ENCODE results near the gene RASSF8. TPM values are rescaled to one million over a fixed set of nuclear protein-coding genes. Genes with fewer than 3 reads are reported as not detected.
A peak's percentile ranks its signal among the peaks of the same experiment; 100 is the strongest.

The RASSF8 gene
- total RNA-seq, 2 donors from 2014 or later, result 47.9 to 86.6 TPM

GRCh38 chr12:25976289-25976688, 17.8 kb downstream of the RASSF8 start:
- Histone ChIP-seq H3K9me3 (no peaks in the 10 kb centered on the region), H3K27ac (peak overlapping the region in 1 of 2 donors; percentile 31), H3K4me3 (peak overlapping the region; percentile 40), H3K36me3 (no peaks in the 10 kb centered on the region), H3K27me3 (replicated peaks; ENCODE audit: insufficient read depth) (no peaks in the 10 kb centered on the region), H3K4me1 (ENCODE audit: control insufficient read depth in 1 of 2, low read depth in 2 of 2) (peaks cover 0 to 65% of the 10 kb centered on the region in 2 donors)
- ATAC-seq (ENCODE audit: insufficient number of reproducible peaks, low FRiP score, low read depth) (peak; percentile 28), DNase-seq (ENCODE audit: low spot score) (no peak)
- TF ChIP-seq, protein P1, sequence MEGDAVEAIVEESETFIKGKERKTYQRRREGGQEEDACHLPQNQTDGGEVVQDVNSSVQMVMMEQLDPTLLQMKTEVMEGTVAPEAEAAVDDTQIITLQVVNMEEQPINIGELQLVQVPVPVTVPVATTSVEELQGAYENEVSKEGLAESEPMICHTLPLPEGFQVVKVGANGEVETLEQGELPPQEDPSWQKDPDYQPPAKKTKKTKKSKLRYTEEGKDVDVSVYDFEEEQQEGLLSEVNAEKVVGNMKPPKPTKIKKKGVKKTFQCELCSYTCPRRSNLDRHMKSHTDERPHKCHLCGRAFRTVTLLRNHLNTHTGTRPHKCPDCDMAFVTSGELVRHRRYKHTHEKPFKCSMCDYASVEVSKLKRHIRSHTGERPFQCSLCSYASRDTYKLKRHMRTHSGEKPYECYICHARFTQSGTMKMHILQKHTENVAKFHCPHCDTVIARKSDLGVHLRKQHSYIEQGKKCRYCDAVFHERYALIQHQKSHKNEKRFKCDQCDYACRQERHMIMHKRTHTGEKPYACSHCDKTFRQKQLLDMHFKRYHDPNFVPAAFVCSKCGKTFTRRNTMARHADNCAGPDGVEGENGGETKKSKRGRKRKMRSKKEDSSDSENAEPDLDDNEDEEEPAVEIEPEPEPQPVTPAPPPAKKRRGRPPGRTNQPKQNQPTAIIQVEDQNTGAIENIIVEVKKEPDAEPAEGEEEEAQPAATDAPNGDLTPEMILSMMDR (IDR thresholded peaks at IDR 0.05), result no peak

DNA sequence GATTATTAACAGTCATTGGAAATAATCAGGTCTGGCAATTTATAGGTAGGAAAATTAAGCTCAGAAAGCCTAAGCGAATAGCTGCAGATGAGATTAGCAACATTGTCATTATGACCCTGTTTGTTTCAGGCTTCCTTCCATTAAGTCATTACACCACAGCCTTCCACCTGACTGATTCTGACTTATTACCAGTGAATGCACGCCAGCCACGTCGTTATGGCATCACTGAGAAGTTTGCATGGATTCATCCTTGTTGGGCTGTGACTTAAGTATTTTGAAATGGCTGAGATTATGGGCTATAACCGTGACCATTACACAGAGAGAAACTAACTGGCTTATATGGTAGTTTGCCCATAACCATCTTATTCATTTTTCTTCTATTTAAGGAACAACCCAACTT, 18.6 kb downstream of the RASSF8 start:
- TF ChIP-seq, protein P1 (IDR thresholded peaks at IDR 0.05), result no peak
- DNase-seq (ENCODE audit: low spot score), result no peak
- Histone ChIP-seq H3K36me3 (no peaks in the 10 kb centered on the region), H3K4me1 (ENCODE audit: control insufficient read depth in 1 of 2, low read depth in 2 of 2) (peaks cover 0 to 57% of the 10 kb centered on the region in 2 donors), H3K27me3 (replicated peaks; ENCODE audit: insufficient read depth) (no peaks in the 10 kb centered on the region), H3K27ac (peak overlapping the region in 1 of 2 donors; percentile 31), H3K9me3 (no peaks in the 10 kb centered on the region), H3K4me3 (no peak overlapping the region)
- peak; percentile 18 for ATAC-seq (ENCODE audit: insufficient number of reproducible peaks, low FRiP score, low read depth)

GRCh38 chr12:25979059-25979458, 20.6 kb downstream of the RASSF8 start:
- ATAC-seq (ENCODE audit: insufficient number of reproducible peaks, low FRiP score, low read depth) (no peak), DNase-seq (ENCODE audit: low spot score) (no peak)
- no peaks in the 10 kb centered on the region for H3K27me3 ChIP-seq (replicated peaks; ENCODE audit: insufficient read depth)
- no peaks in the 10 kb centered on the region for H3K9me3 ChIP-seq
- H3K27ac ChIP-seq, result no peak overlapping the region
- TF ChIP-seq, protein P1 (IDR thresholded peaks at IDR 0.05), result no peak
- no peak overlapping the region for H3K4me3 ChIP-seq
- H3K4me1 ChIP-seq (ENCODE audit: control insufficient read depth in 1 of 2, low read depth in 2 of 2), result peaks cover 0 to 42% of the 10 kb centered on the region in 2 donors
- no peaks in the 10 kb centered on the region for H3K36me3 ChIP-seq

GRCh38 chr12:25979563-25979962, 21.1 kb downstream of the RASSF8 start:
- Histone ChIP-seq H3K27me3 (replicated peaks; ENCODE audit: insufficient read depth) (no peaks in the 10 kb centered on the region), H3K27ac (no peak overlapping the region)
- DNase-seq (ENCODE audit: low spot score), result no peak

DNA sequence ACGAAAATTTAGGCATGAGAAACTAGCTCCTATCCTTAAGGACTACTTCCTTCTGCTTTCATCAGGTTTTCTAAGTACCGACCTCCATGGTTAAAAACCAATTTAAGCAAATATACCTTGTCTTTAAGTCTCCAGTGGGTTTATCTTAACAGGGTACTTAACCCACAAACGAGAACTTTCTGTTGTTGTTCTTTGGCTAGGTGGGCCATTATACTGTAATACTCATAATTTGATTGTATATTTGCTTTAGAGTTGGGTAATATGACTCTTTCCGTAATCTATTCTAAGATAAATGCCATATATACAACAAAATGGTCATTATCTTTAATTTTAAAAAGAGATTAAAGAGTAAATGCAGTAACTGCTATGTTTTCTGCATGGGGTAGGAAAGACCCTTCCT, 21.6 kb downstream of the RASSF8 start:
- TF ChIP-seq, protein P1 (IDR thresholded peaks at IDR 0.05), result no peak
- ATAC-seq (ENCODE audit: insufficient number of reproducible peaks, low FRiP score, low read depth), result no peak
- Histone ChIP-seq H3K4me3 (no peak overlapping the region), H3K27me3 (replicated peaks; ENCODE audit: insufficient read depth) (no peaks in the 10 kb centered on the region), H3K36me3 (no peaks in the 10 kb centered on the region), H3K27ac (no peak overlapping the region), H3K4me1 (ENCODE audit: control insufficient read depth in 1 of 2, low read depth in 2 of 2) (peaks cover 3 to 48% of the 10 kb centered on the region in 2 donors), H3K9me3 (no peaks in the 10 kb centered on the region)
- no peak for DNase-seq (ENCODE audit: low spot score)

More at GRCh38 chr12:25979563-25979962, 21.1 kb downstream of the RASSF8 start:
- H3K36me3 ChIP-seq, result no peaks in the 10 kb centered on the region
- TF ChIP-seq, protein P1 (IDR thresholded peaks at IDR 0.05), result no peak
- H3K4me1 ChIP-seq (ENCODE audit: control insufficient read depth in 1 of 2, low read depth in 2 of 2), result peaks cover 2 to 44% of the 10 kb centered on the region in 2 donors
- no peak overlapping the region for H3K4me3 ChIP-seq
- no peaks in the 10 kb centered on the region for H3K9me3 ChIP-seq
- ATAC-seq (ENCODE audit: insufficient number of reproducible peaks, low FRiP score, low read depth), result no peak

Measured in thoracic aorta (tissue), 2 donors.